HG02884 (cell line): ENCODE data around the gene TIPARP.

Experiments
- ATAC-seq: cut with Tn5 transposase; IDR thresholded peaks from one replicate; pipeline ENCODE4 v1.9.1; 2021; ENCODE audit warnings: mild to moderate bottlenecking, moderate library complexity; ENCODE audit not compliant: unreplicated experiment

Gene TIPARP, protein sequence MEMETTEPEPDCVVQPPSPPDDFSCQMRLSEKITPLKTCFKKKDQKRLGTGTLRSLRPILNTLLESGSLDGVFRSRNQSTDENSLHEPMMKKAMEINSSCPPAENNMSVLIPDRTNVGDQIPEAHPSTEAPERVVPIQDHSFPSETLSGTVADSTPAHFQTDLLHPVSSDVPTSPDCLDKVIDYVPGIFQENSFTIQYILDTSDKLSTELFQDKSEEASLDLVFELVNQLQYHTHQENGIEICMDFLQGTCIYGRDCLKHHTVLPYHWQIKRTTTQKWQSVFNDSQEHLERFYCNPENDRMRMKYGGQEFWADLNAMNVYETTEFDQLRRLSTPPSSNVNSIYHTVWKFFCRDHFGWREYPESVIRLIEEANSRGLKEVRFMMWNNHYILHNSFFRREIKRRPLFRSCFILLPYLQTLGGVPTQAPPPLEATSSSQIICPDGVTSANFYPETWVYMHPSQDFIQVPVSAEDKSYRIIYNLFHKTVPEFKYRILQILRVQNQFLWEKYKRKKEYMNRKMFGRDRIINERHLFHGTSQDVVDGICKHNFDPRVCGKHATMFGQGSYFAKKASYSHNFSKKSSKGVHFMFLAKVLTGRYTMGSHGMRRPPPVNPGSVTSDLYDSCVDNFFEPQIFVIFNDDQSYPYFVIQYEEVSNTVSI

DNA sequence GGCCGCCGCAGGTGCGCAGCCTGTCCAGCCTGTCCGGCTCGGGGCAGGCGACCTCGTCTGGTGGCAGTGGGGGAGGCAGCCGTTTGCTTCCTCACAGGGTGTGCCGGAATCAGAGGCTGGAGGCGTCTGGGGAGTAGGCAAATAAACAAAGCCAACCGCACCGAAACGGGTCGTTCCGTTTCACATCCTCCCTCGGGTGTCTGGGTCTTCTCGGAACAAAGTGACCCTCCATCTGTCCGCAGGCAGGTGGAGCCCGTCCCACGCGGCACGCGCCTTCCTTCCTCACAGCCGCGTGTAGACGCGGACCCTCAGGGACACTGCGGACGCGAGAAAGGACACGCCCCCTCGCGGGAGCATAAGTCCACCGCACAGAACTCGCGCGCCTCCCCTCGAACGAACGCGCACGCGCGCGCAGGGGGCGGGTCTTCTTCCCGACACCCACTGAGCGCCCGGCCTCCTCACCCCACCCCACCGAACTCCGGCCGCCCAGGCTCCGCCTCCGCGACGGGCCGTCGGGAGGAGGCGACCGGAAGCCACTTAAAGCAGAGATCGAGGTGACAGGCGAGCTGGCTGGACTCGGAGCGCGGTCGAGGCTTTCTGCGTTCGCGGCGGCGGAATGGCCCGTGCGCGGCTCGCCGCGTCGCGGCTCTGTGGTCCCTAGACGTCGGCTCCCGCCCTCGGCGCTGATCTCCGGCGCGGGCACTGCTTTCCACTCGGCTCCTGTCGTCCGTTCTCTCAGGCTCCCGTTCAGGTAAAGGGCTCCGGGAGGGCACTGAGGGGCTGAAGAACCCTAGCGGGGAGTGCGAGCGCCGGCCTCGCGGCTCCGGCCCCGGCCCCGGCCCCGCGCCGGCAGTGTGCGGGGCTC is at the start of gene TIPARP:
Gene TIPARP, plus strand, starts transcription at position 545 of the 865 bp plus-strand sequence. CDS start 3,108 bp downstream, outside the sequence.
- ATAC-seq, result peak; percentile 76

DNA sequence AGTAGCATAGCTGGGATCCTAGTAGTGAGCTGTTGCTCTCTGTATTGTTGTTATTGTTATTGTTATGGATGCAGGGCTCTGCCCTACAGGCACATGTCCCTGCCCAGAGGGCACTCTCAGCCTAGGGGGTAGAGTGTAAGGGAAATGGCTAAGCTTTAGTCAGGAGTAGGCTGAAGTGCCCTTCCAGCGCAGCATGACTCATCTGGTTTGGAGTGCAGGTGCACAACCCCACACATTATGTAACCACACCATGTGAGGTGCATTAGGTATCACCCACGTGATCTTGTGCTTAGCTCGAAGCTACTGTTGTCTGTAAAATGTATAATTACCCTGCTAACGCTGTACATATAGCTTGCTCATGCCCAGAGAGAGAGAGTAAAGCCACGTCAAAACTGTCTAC is 48.3 kb upstream of the TIPARP start:
- no peak for ATAC-seq

DNA sequence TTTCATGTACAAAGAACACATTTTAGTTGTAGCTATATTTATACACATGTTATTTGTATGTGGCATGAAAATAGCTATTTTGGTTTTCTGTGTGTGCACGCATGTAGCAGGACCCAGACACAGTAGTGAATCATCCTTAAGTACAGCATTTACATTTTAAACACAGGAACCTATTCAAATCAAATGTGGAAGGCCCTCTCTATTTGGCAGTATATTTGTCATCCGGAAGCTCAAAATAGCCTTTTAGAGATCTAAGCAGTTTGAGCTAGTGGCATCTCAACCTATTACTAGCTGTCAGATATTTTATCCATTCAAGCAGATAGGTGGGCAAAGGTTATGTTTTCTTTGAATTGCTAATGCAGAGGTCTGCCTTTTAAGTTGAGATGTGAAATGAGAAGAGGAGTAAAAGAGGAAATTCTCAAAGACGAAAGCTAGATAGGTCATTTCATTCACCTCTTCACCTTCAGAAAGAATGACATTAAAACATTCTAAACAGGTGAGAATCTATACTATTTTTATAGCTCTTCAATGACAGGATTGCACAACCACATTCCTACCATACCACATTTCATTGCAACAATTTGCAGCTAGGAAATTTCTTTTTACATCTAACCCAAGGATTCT is 46.3 kb upstream of the TIPARP start:
- ATAC-seq, result no peak

DNA sequence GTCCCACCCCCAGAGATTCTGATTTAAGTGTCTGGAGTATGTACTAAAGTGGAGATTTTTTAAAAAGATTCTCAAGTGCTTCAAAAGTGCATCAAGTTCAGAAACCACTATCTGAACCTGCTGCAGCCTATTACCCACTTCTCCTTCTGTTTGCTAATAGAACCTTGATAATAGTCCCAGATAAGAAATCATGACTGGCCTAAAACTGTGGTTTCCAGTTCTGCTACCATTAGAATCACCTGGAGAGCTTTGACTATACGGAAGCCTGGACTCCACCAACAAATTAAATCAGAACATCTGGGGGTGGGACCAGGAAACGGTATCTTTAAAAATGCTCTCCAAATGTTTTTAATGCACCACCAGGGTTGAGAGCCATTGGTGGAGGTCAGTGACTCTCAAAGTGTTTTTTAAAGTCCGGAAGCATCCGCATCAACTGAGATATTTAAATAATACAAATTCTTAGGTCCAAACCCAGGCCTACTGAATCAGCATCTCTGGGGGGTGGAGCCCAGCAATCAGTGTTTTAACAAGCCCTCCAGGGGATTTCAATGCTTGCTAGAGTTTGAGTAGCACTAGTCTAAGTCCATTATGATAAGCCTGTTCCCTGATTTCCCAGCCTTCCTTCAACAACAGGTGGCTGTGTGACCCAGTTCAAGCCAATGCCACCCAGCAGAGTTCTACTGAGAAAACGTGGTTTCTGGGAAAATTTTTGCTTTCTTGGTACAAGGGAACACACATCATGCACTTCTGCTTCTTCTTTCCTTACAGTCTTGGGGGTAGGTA is 45.4 kb upstream of the TIPARP start:
- no peak for ATAC-seq

DNA sequence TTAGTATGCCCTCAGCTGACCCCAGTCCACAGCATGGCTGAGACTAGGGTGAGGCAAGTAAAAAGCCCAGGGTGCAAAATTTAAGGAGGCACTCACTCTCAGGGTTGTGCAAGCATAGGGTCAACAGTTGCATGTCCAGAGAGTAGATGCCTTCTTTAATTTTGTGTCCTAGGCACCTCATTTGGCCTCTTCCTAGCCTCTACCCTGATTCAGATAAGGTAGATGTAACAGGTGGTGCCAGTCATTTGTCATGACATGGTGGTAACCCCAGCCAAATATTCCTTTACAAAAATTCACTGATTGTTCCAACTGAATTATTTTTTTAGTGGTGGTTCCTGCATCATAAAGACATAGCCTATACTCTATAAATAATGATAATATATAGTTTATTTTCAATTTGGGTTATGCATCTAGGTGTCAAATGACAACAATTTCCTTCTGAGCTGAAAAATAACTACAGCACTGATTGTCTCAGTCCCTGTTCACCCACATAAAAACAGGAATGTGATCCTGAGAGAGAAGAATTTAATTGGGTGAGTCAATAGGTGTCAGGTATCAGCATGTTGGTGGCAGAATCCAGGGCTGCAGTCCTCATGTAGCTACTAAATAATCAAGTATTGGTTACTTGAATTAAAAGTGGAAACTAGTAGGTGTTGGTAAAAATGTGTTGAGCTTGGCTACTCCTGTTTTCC is 44.2 kb upstream of the TIPARP start:
- ATAC-seq, result no peak

DNA sequence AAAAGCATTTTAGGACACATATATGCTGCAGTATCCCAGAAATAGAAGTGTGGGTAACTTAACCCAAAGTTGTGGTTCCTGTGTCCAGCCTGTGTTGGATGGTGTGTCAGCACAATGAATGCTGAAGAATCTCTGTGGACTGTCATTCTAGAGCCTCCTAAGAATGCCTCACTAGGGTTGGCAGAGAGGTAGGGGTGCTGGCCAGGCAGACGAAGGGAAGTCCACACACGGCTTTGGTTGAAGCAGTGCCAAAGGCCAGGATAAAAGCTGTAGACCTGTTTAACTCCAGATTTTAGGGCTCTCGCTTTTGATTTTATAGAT is 43.7 kb upstream of the TIPARP start:
- no peak for ATAC-seq

DNA sequence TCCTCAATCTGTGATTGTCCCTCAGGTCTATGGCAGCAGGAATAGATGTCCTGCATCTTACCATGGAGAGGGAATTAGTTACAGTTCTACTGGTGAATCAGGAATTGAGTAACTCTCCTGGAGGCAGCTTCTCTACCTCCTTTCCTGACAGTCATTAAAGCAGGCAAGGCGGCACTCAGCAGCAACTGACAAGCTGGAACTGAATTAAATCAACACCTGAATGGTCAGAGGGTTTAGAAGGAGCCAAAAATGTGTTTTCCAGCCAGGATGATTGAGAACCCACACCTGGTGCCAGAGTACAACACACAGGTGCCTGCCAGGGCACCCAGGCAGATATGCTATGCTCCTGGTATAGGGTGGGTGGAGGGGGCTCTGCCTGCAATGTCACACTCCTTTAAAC is 43.1 kb upstream of the TIPARP start:
- no peak for ATAC-seq

DNA sequence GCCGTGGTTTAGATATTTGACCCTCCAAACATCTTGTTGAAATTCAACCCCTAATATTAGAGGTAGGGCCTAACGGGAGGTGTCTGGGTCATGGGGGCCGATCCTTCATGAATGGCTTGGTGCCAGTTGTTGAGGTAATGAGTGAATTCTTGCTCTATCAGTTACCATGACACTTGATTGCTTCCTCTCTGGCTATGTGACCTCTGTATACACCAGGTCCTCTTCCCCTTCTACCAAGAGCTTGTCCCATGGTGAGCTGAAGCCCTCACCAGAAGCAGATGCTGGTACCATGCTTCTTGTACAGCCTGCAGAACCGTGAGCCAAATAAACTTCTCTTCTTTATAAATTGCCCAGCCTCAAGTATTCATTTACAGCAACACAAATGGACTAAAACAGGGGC is 41.8 kb upstream of the TIPARP start:
- ATAC-seq, result no peak

DNA sequence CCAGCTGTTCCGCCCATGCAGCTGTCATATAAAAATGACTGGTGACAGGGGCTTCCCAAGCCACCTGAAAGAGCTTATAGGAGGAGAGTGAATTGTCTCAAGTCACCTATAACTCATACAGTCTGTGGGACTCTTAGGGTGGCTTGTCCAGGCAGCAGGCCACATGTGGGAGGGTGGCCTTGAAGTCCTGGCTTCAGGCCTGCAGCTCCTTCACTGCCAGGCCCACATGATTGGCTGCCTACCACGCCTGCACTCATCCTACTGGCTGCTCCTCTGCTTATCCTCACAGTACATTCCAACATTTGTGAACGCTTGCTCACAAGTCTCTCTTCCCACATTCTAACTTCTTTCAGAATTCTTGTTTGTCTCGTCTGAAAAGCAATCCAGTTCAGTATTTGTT is 41.1 kb upstream of the TIPARP start:
- no peak for ATAC-seq

DNA sequence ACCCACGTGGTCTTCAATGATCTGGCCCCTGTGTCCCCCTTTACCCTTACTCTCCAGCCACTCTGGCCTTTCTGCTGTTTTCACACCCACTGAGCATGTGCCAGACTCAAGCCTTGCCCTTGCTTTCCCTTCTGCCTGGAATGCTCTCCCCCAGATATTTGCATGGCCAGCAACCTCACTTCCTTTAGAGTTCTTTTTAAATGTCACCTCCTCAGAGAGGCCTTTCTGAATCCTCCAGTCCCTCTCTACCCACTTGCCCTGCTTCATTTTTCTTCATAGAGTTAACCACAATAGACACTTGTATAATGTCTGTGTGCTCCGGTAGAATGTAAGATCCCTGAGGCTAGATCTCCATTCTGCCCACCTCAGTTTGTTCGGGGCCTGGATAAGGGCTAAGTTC is 39.4 kb upstream of the TIPARP start:
- no peak for ATAC-seq

DNA sequence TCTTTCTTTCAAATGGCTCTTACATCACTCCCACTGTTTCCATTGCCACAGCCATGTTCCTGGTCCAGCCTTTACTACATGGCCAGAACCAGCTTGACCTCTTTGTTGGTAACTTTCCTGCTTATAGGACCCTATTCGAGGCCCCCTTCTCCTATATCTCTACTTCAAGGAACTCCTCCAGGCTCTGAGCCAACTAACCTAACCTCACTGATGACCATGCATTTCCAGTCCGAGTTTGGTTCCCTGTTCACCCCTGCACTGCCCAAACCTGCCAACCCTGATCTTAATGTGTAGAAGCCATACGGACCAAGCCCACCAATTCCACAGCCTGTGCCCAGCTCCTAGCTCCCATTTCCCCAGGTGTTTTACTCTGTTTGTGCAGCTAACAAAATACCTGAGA is 38.4 kb upstream of the TIPARP start:
- no peak for ATAC-seq

DNA sequence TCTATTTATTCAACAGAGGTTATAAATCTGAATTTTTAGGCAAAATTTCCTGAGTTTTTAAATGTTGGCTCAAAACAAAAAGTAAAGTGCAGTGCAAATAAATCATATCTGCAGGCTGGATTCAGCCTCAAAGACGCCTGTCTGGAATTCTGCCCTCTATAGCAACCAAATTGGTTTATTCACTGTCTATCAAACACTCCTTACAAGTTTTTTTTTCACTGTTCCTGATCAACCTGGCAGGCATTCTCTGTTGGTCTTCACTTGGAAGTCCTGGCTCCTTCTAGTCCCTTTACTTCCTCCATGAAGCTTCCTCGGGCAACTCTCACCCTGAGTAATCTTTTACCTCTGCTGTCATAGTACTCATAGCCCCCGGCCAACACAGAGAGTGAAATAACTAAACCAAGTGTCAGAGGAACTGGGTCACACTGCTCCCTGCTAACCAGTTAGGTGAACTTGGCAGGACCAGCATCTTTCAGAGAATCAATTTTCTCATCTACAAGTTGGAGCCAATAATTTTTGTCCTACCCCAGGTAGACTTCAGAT is 36.8 kb upstream of the TIPARP start:
- no peak for ATAC-seq

DNA sequence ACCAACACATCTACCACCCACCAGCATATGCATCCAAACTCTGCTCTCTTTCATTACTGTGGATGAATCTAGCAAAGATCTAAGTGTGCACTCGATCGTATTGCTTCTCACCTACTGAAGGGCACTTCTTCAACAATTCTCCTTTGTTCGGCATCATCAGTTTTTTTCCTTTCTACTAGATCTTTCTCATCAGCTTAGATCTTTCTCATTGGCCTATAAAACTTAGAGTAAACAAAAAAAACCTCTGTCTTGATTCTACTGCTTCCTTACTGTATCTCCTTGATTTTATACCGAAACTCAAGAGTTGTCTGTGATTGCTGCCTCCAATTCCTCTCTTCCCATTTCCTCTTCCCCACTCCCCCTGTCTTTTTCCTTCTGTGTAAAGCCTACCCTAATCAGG is 36.1 kb upstream of the TIPARP start:
- no peak for ATAC-seq

DNA sequence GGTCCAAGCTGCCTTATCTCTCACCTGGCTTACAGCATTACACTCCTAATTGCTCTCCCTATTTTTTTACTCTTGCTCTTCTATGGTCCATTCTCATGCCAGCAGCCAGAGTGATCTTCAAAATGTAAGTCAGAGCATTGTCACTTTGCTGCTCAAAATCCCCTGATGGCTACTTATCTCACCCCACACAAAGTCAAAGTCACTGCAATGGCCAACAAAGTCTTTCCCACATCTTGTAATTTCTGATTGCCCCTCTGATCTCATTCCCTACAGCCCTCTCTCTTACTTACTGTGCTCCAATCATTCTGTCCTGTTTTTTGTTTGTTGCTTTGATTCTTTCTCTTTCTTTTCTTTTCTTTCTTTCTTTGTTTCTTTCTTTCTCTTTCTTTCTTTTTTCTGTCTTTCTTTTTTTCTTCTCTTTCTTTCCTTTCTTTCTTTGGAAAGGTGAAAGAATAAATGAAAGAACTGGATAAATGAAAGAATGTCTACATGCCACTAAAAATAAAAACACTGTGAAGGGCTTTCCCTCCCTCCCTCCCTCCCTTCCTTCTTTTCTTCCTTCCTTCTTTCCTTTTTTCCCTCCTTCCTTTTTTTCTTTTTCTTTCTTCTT is 34.9 kb upstream of the TIPARP start:
- ATAC-seq, result no peak

DNA sequence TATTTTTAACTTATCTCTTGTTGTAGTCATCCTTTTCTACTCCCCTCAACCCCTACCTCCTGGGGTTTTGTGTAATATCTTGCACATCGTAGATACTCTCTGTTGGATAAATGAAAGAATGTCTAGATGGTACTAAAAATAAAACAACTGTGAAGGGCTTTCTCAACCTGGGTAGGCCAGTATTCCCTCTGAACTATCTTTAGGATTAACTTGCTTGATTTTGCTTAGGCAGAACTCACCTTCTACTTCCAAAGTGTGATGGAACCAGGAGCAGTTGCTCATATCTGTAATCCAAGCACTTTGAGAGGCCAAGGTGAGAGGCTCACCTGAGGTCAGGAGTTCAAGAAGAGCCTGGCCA is 32.8 kb upstream of the TIPARP start:
- no peak for ATAC-seq

DNA sequence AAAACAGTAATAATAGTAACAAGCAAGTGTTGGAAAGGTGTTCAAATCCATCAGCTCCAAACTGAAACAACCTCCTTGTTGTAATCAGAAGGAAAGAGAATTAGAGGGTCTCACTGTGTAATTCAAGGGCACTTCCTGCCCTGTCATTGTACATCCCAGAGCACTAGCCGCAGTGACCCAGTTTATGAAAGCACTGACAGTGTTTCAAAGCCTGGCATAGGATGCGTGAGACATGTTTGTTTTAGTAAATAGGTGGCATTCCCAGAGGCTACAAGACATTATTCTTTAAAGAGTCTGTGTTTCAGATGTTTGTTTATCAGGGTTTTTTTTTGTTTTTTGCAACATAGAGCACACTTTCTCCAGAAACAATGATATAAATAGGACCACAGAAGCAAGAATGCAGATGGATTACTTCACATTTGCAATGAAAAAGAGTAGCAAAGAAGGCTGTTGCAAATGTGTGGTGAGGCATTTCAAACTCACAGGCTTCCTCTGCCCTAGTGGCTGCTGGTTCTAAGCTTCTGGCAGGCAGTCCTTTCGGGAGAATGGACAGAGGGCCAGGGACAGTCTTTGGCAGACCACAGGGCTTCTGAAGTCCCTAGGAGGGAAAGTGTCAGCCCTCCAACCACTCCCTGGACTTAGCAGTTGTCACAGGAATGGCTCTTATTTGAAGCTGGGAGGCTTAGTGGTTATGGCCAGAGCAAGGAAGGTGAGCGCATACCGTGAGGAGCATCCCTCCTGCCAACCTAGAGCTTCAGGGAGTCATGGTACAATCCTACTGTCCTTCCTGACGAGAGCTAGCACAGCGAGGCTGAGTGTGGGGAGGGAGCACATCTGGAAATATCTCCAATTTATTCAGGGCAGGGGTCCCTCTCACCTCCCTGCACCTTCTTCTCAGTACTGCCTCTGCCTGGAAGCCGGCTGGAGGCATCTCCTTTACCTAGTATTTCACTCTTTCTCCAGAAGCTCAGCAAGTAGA is 31.4 kb upstream of the TIPARP start:
- peak; percentile 12 for ATAC-seq

DNA sequence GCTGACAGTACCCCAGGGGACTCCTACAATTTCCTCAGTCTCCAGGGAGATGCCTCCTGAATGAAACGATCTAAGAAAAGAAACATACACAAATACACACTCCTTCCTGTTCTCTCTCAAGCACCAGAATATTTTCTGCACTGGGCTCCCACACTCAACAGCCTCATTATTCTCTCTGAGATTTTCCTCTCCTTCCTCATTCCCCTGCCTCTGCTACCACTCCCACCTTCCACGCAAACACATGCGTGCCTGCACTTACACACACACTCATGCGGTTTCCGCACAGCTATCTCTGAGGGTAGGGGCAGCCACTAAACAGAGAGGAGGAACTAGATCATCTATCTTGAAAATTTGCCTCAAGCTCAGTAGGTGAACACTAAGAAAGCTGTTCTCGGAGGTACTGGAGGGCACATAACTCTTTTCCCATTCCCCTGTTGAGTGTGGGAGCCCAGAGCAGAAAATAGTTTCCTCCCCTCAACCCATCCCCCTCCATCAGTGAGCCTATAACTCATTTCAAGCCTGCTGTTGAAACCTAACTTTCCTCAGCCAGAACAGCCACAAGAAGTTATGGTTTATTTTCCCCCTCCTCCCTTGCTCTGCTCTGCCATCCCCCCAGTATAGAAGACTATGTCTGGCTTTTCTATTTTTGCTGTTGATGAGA is 30.5 kb upstream of the TIPARP start:
- ATAC-seq, result peak; percentile 78

DNA sequence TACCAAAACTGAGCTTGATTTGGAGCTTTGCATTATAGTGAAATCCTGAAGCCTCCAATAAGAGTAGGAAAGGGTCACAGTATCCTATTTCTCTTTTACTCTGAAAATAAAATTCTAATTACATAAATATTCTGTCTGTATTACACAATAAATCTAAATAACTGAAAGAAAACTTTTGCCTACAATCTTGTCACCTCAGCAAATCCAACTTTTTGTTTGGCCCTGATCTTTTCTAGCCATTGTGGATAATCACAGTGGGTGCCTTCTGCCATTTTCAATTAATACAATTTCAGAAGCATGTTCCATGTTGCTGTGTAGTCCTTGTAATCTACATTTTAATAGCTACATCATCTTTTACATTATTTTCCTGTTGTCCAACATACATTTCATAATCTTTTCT is 29.4 kb upstream of the TIPARP start:
- no peak for ATAC-seq
